LHCN-M2 (cell line): ENCODE measurements around the gene LMCD1. TPM values are rescaled to one million over a fixed set of nuclear protein-coding genes. Genes with fewer than 3 reads are reported as not detected.

Experiments
- DNase-seq: peaks from one replicate; pipeline ENCODE4 v3.0.0-alpha.2; 2012; ENCODE audit warnings: low read depth
- total RNA-seq: library from RNA; depleted of rRNA; stranded (reverse); fragments of >200 nt; gene quantifications from 2 replicates; pipeline ENCODE4 v1.2.3, GENCODE V29; 2014

The LMCD1 gene
- total RNA-seq, 1 experiment from 2014 or later, result 30.3 TPM

GRCh38 chr3:8536096-8537056 is 34.8 kb downstream of the LMCD1 start:
- no peak for DNase-seq

- no peak for DNase-seq
These were observed 35.8 kb downstream of the LMCD1 start for GRCh38 chr3:8537440-8537839.

- no peak for DNase-seq
These were observed 36.6 kb downstream of the LMCD1 start for GRCh38 chr3:8538223-8538622.

GRCh38 chr3:8538913-8539312 is 37.3 kb downstream of the LMCD1 start:
- DNase-seq, result peak; percentile 44

GRCh38 chr3:8539419-8539818 is 37.8 kb downstream of the LMCD1 start:
- no peak for DNase-seq

GRCh38 chr3:8540456-8540855 is 38.8 kb downstream of the LMCD1 start:
- no peak for DNase-seq

GRCh38 chr3:8541486-8541885 is 39.9 kb downstream of the LMCD1 start:
- no peak for DNase-seq

- no peak for DNase-seq
These were observed 40.8 kb downstream of the LMCD1 start for GRCh38 chr3:8542190-8543135.

GRCh38 chr3:8546609-8547008 is 45.0 kb downstream of the LMCD1 start:
- no peak for DNase-seq

- no peak for DNase-seq
These were observed 47.1 kb downstream of the LMCD1 start for GRCh38 chr3:8548502-8549275.

GRCh38 chr3:8549354-8549753 is 47.7 kb downstream of the LMCD1 start:
- DNase-seq, result no peak

- DNase-seq, result no peak
These were observed 49.0 kb downstream of the LMCD1 start for GRCh38 chr3:8550611-8551010.

- no peak for DNase-seq
These were observed 50.7 kb downstream of the LMCD1 start for GRCh38 chr3:8552223-8552762.

- DNase-seq, result no peak
These were observed 51.8 kb downstream of the LMCD1 start for GRCh38 chr3:8553405-8553804.

GRCh38 chr3:8554696-8555095 is 53.1 kb downstream of the LMCD1 start:
- no peak for DNase-seq

GRCh38 chr3:8555113-8555661 is 53.6 kb downstream of the LMCD1 start:
- peak; percentile 97 for DNase-seq

GRCh38 chr3:8555725-8556472 is 54.3 kb downstream of the LMCD1 start:
- DNase-seq, result no peak

GRCh38 chr3:8556473-8556869 is 54.8 kb downstream of the LMCD1 start:
- no peak for DNase-seq

GRCh38 chr3:8557298-8557697 is 55.7 kb downstream of the LMCD1 start:
- DNase-seq, result no peak

GRCh38 chr3:8558645-8559044 is 57.0 kb downstream of the LMCD1 start:
- no peak for DNase-seq
